ENCODE measurements around the gene NWD2. TPM values are rescaled to one million over a fixed set of nuclear protein-coding genes. Genes with fewer than 3 reads are reported as not detected.

Gene NWD2
- total and polyA plus RNA-seq, 10 of the 15 experiments (the other 5 are each of a cell fraction or from before 2014, with no cell fraction given) = not detected

GRCh38 chr4:37385424-37385823, 140.9 kb downstream of the NWD2 start:
- Histone ChIP-seq H3K4me1 (ENCODE audit: control insufficient read depth, insufficient read depth, low read length) (no peaks in the 10 kb centered on the region), H3K36me3 (ENCODE audit: control insufficient read depth in 2 of 2, insufficient read depth in 2 of 2, low read length in 1 of 2) (no peaks in the 10 kb centered on the region), H3K9me3 (replicated peaks; ENCODE audit: control insufficient read depth, insufficient read depth, low read length) (no peaks in the 10 kb centered on the region), H3K4me2 (ENCODE audit: control insufficient read depth, insufficient read depth) (no peak overlapping the region), H3K9ac (ENCODE audit: control insufficient read depth, insufficient read depth, low read length) (no peak overlapping the region), H3K27ac (ENCODE audit: control insufficient read depth, insufficient read depth) (no peak overlapping the region), H3K79me2 (ENCODE audit: control insufficient read depth, insufficient read depth, low read length) (no peaks in the 10 kb centered on the region), H4K20me1 (ENCODE audit: control insufficient read depth, insufficient read depth) (no peaks in the 10 kb centered on the region), H3K27me3 (replicated peaks in 1 of 2; ENCODE audit: control insufficient read depth in 2 of 2, insufficient read depth in 2 of 2, low read length in 1 of 2) (no peaks in the 10 kb centered on the region), H2AFZ (ENCODE audit: control insufficient read depth, low read depth, low read length) (no peak overlapping the region), H3K4me3 (no peak overlapping the region)
- DNase-seq (ENCODE audit: low read depth, low spot score) (no peak), FAIRE-seq (no peak), ATAC-seq (no peak)
- ChIA-PET SMC1A (ENCODE audit: uncharacterized antibody, unreplicated experiment) (interaction anchor here (1.1 to 2.1 kb wide), 7 partner anchors 17 to 1036 kb away, joined by 3 to 7 read pairs (median 4); no protein-coding TSS in a partner anchor), CTCF (interaction anchor here (0.8 to 3.5 kb wide), 11 partner anchors 15 to 986 kb away, joined by 3 to 28 read pairs (median 4); a partner anchor contains a TSS), POLR2A (no interaction called here), RAD21 (ENCODE audit: unreplicated experiment) (interaction anchor here (1.0 to 1.7 kb wide), 3 partner anchors 486 to 999 kb away, joined by 3 to 10 read pairs (median 3); no protein-coding TSS in a partner anchor)
- BruUV-seq (replicated peaks) = no TSS peak
- no peak for TF ChIP-seq NFIC (IDR thresholded peaks at IDR 0.05; ENCODE audit: low read depth, low read length)
- peak; percentile 64 for TF ChIP-seq GABPA (IDR thresholded peaks at IDR 0.05; ENCODE audit: low read depth)
- WGBS (ENCODE audit: insufficient coverage, insufficient replicate concordance, low lambda C conversion rate, missing lambda C conversion rate) = 0% methylated on average over 2 of the region's 2 CpGs
- in situ Hi-C loops (cut with MboI) (loop anchor here (10.0 to 25.0 kb wide), 2 partner anchors 1031 to 1198 kb away; no protein-coding TSS in a partner anchor), intact Hi-C loops (cut with micrococcal nuclease; ENCODE audit: unreplicated experiment) (loop anchor here (10.0 kb wide), 1 partner anchor 321 kb away; no protein-coding TSS in a partner anchor)

GRCh38 chr4:37388681-37389365, 144.3 kb downstream of the NWD2 start:
- Histone ChIP-seq H3K4me3 (no peak overlapping the region), H3K36me3 (ENCODE audit: control insufficient read depth in 2 of 2, insufficient read depth in 2 of 2, low read length in 1 of 2) (no peaks in the 10 kb centered on the region), H3K27me3 (replicated peaks in 1 of 2; ENCODE audit: control insufficient read depth in 2 of 2, insufficient read depth in 2 of 2, low read length in 1 of 2) (no peaks in the 10 kb centered on the region), H3K79me2 (ENCODE audit: control insufficient read depth, insufficient read depth, low read length) (no peaks in the 10 kb centered on the region), H3K4me2 (ENCODE audit: control insufficient read depth, insufficient read depth) (no peak overlapping the region), H3K9ac (ENCODE audit: control insufficient read depth, insufficient read depth, low read length) (no peak overlapping the region), H2AFZ (ENCODE audit: control insufficient read depth, low read depth, low read length) (no peak overlapping the region), H3K27ac (ENCODE audit: control insufficient read depth, insufficient read depth) (no peak overlapping the region), H3K4me1 (ENCODE audit: control insufficient read depth, insufficient read depth, low read length) (no peaks in the 10 kb centered on the region), H3K9me3 (replicated peaks; ENCODE audit: control insufficient read depth, insufficient read depth, low read length) (no peaks in the 10 kb centered on the region), H4K20me1 (ENCODE audit: control insufficient read depth, insufficient read depth) (no peaks in the 10 kb centered on the region)
- FAIRE-seq (no peak), DNase-seq (ENCODE audit: low read depth, low spot score) (no peak), ATAC-seq (no peak)
- in situ Hi-C loops (cut with MboI) (loop anchor here (10.0 to 25.0 kb wide), 2 partner anchors 1034 to 1202 kb away; no protein-coding TSS in a partner anchor), intact Hi-C loops (cut with micrococcal nuclease; ENCODE audit: unreplicated experiment) (loop anchor here (10.0 kb wide), 1 partner anchor 324 kb away; no protein-coding TSS in a partner anchor)
- ChIA-PET CTCF (interaction anchor here (0.6 to 4.5 kb wide), 17 partner anchors 7 to 1136 kb away, joined by 3 to 26 read pairs (median 5); no protein-coding TSS in a partner anchor), RAD21 (ENCODE audit: unreplicated experiment) (interaction anchor here (0.9 to 2.8 kb wide), 4 partner anchors 320 to 989 kb away, joined by 3 to 9 read pairs (median 4); no protein-coding TSS in a partner anchor), SMC1A (ENCODE audit: uncharacterized antibody, unreplicated experiment) (interaction anchor here (0.9 to 3.7 kb wide), 9 partner anchors 8 to 992 kb away, joined by 3 to 20 read pairs (median 5); no protein-coding TSS in a partner anchor), POLR2A (no interaction called here)
- no peak for TF ChIP-seq NFIC (IDR thresholded peaks at IDR 0.05; ENCODE audit: low read depth, low read length)
- TF ChIP-seq PKNOX1 (IDR thresholded peaks at IDR 0.05) = no peak
- TF ChIP-seq ZBED1 (IDR thresholded peaks at IDR 0.05; ENCODE audit: borderline replicate concordance) = no peak
- no peak for TF ChIP-seq E2F8 (IDR thresholded peaks at IDR 0.05; ENCODE audit: low read depth, partially characterized antibody)
- no peak for TF ChIP-seq KDM1A (IDR thresholded peaks at IDR 0.05; ENCODE audit: borderline replicate concordance)
- no peak for TF ChIP-seq MTA2 (IDR thresholded peaks at IDR 0.05; ENCODE audit: low read depth)
- TF ChIP-seq BRCA1 (IDR thresholded peaks at IDR 0.05; ENCODE audit: low read depth, low read length) = no peak
- TF ChIP-seq ZNF24 (IDR thresholded peaks at IDR 0.05) = no peak
- no peak for TF ChIP-seq SMC3 (IDR thresholded peaks at IDR 0.05; ENCODE audit: borderline replicate concordance, low read length)
- TF ChIP-seq PML (IDR thresholded peaks at IDR 0.05; ENCODE audit: low read length) = no peak
- no peak for TF ChIP-seq RCOR1 (conservative IDR thresholded peaks at IDR 0.05; ENCODE audit: low read depth, low read length)
- no peak for TF ChIP-seq CEBPB (IDR thresholded peaks at IDR 0.05; ENCODE audit: borderline replicate concordance in 1 of 2, low read depth in 2 of 2, low read length in 2 of 2)
- BruUV-seq (replicated peaks) = no TSS peak
- 20% methylated on average over 4 of the region's 4 CpGs for WGBS (ENCODE audit: insufficient coverage, insufficient replicate concordance, low lambda C conversion rate, missing lambda C conversion rate)
